Endodermal cell (in vitro differentiated cells): ENCODE measurements around the gene CHN2. TPM values are rescaled to one million over a fixed set of nuclear protein-coding genes. Genes with fewer than 3 reads are reported as not detected.

Experiments
- DNase-seq: peaks from one replicate; pipeline ENCODE4 v3.0.0-alpha.2; 2017
- H3K27ac ChIP-seq: 2 replicates; pipeline ENCODE4 v1.5.1; 2013; ENCODE audit warnings: mild to moderate bottlenecking, low read depth, low read length, moderate library complexity
- H3K27me3 ChIP-seq: 2 replicates; pipeline ENCODE4 v1.6.1; 2013; ENCODE audit warnings: mild to moderate bottlenecking, low read length, moderate library complexity; ENCODE audit not compliant: insufficient read depth, control insufficient read depth, poor library complexity, severe bottlenecking
- H3K36me3 ChIP-seq: 2 replicates; pipeline ENCODE4 v1.7.0; 2013; ENCODE audit warnings: mild to moderate bottlenecking, low read length, moderate library complexity; ENCODE audit not compliant: control insufficient read depth, insufficient read depth
- H3K4me1 ChIP-seq: one replicate; pipeline ENCODE4 v1.7.0; 2013; ENCODE audit warnings: low read length; ENCODE audit not compliant: control insufficient read depth, insufficient read depth
- H3K4me3 ChIP-seq: 2 replicates; pipeline ENCODE4 v1.5.1; 2013; ENCODE audit warnings: mild to moderate bottlenecking, low read length, moderate library complexity
- H3K9ac ChIP-seq: 2 replicates; pipeline ENCODE4 v1.6.1; 2013; ENCODE audit warnings: mild to moderate bottlenecking, low read length, moderate library complexity; ENCODE audit not compliant: poor library complexity, severe bottlenecking; ENCODE audit errors: extremely low read depth
- H3K9me3 ChIP-seq: 2 replicates; pipeline ENCODE4 v1.6.1; 2013; ENCODE audit warnings: mild to moderate bottlenecking, low read length, moderate library complexity; ENCODE audit not compliant: control insufficient read depth
- H3K27ac Mint-ChIP-seq: 2 replicates; pipeline ENCODE4 v1.8.0; 2020; ENCODE audit warnings: mixed read lengths
- H3K27me3 Mint-ChIP-seq: 2 replicates; pipeline ENCODE4 v1.8.0; 2021; ENCODE audit warnings: mild to moderate bottlenecking, mixed read lengths; ENCODE audit not compliant: insufficient read depth
- H3K36me3 Mint-ChIP-seq: 2 replicates; pipeline ENCODE4 v1.8.0; 2020; ENCODE audit warnings: low read depth, mixed read lengths
- H3K4me1 Mint-ChIP-seq: 2 replicates; pipeline ENCODE4 v1.8.0; 2020; ENCODE audit warnings: mixed read lengths
- H3K4me3 Mint-ChIP-seq: 2 replicates; pipeline ENCODE4 v1.8.0; 2020; ENCODE audit warnings: mild to moderate bottlenecking, moderate library complexity, mixed read lengths
- H3K9me3 Mint-ChIP-seq: 2 replicates; pipeline ENCODE4 v1.8.0; 2020; ENCODE audit warnings: mild to moderate bottlenecking, mixed read lengths
- CTCF ChIP-seq: fragments of 200-600 bp; sonication (generic); conservative IDR thresholded peaks from 2 replicates; pipeline ENCODE4 v1.5.0; 2021; ENCODE audit warnings: antibody characterized with exemption, mild to moderate bottlenecking
- WGBS, 2 experiments: methylation state at CpG; one replicate each; pipeline versions ENCODE4 v1.1.5 to v1.1.7; 2013; ENCODE audit warnings: missing lambda C conversion rate in 2 of 2, mixed read lengths in 1 of 2; ENCODE audit not compliant: insufficient coverage in 1 of 2, insufficient read length in 1 of 2; 5-methylcytosine and 5-hydroxymethylcytosine counted together
- total RNA-seq, 2 donors: library from RNA; stranded (reverse); fragmentation: NEBNext Ultra II Directional in 1 of 2; extraction: Animal tissue kit (Norgen Biotek cat#: 25700) in 1 of 2; gene quantifications; 2 replicates in 1 of 2; 3 replicates in 1 of 2; pipeline ENCODE4 v1.2.1, GENCODE V29; 2021

Gene CHN2
- total RNA-seq, 2 donors from 2014 or later: 14.0 to 14.1 TPM

DNA sequence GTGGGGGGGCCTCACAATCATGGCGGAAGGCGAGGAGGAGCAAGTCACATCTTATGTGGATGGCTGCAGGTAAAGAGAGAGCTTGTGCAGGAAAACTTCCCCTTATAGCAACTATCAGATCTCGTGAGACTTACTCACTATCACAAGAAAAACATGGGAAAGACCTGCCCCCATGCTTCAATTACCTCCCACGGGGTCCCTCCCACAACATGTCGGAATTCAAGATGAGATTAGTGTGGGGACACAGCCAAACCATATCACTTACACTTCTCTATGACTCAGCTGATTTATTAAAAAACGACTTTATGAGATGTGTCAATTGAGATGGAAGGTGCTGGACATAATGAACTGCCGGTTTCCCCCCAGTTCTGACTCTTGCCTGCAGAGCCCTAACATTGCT lies 23.8 kb upstream of the CHN2 start:
- Mint-ChIP-seq H3K4me1 (peaks cover 4% of the 10 kb centered on the region), H3K9me3 (peaks cover 15% of the 10 kb centered on the region), H3K36me3 (peaks cover 4% of the 10 kb centered on the region), H3K27me3 (no peaks in the 10 kb centered on the region), H3K4me3 (no peak overlapping the region), H3K27ac (no peak overlapping the region)
- no peak overlapping the region for H3K4me3 ChIP-seq
- H3K4me1 ChIP-seq: no peaks in the 10 kb centered on the region
- 94 to 100% methylated on average over 3 to 7 of the region's 7 CpGs for WGBS, 2 experiments
- H3K9me3 ChIP-seq: peaks cover 16% of the 10 kb centered on the region
- no peaks in the 10 kb centered on the region for H3K36me3 ChIP-seq
- H3K9ac ChIP-seq: no peak overlapping the region
- TF ChIP-seq CTCF: no peak
- no peak for DNase-seq
- no peak overlapping the region for H3K27ac ChIP-seq
- no peaks in the 10 kb centered on the region for H3K27me3 ChIP-seq

DNA sequence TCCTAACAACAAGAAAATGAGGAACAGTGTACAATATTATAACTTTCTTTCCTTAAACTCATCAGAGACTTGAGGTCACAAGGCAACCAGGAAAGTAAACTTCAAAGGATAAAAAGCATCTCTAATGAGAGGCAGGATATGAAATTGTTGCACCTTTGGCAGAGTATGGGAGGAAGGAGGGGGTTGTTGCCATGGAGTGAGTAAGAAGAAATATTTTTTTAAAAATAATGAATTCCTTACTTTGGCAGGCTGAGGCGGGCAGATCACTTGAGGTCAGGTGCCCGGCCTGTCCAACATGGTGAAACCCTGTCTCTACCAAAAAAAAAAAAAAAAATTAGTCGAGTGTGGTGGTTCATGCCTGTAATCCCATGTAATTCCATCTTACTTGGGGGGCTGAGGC lies 21.1 kb upstream of the CHN2 start:
- no peak for TF ChIP-seq CTCF
- H3K27me3 ChIP-seq: no peaks in the 10 kb centered on the region
- Mint-ChIP-seq H3K36me3 (peaks cover 3% of the 10 kb centered on the region), H3K27ac (no peak overlapping the region), H3K4me3 (no peak overlapping the region), H3K9me3 (peaks cover 8% of the 10 kb centered on the region), H3K27me3 (no peaks in the 10 kb centered on the region), H3K4me1 (peaks cover 7% of the 10 kb centered on the region)
- peaks cover 11% of the 10 kb centered on the region for H3K9me3 ChIP-seq
- no peak overlapping the region for H3K27ac ChIP-seq
- H3K36me3 ChIP-seq: no peaks in the 10 kb centered on the region
- no peak for DNase-seq
- 83 to 95% methylated on average over 1 to 3 of the region's 3 CpGs for WGBS, 2 experiments
- no peak overlapping the region for H3K9ac ChIP-seq
- H3K4me1 ChIP-seq: no peaks in the 10 kb centered on the region
- H3K4me3 ChIP-seq: no peak overlapping the region

GRCh38 chr7:29177963-29178600 lies 16.5 kb upstream of the CHN2 start:
- no peak for DNase-seq
- H3K36me3 ChIP-seq: no peaks in the 10 kb centered on the region
- no peak overlapping the region for H3K4me3 Mint-ChIP-seq
- no peaks in the 10 kb centered on the region for H3K4me1 ChIP-seq
- peaks cover 11% of the 10 kb centered on the region for H3K4me1 Mint-ChIP-seq
- H3K27ac Mint-ChIP-seq: no peak overlapping the region
- WGBS, 2 experiments: 89 to 92% methylated on average over 9 of the region's 9 CpGs
- no peak overlapping the region for H3K9ac ChIP-seq
- H3K27me3 ChIP-seq: no peaks in the 10 kb centered on the region
- no peak for TF ChIP-seq CTCF
- H3K36me3 Mint-ChIP-seq: peaks cover 3% of the 10 kb centered on the region
- H3K27me3 Mint-ChIP-seq: no peaks in the 10 kb centered on the region
- H3K4me3 ChIP-seq: no peak overlapping the region
- no peak overlapping the region for H3K27ac ChIP-seq
- peaks cover 11% of the 10 kb centered on the region for H3K9me3 ChIP-seq
- H3K9me3 Mint-ChIP-seq: peaks cover 10% of the 10 kb centered on the region
